GM12874 (cell line): Measurements from ENCODE around the gene ARFRP1.

Source experiments
- CTCF ChIP-seq: IDR thresholded peaks from 2 replicates; pipeline ENCODE4 v1.5.1; 2011; ENCODE audit warnings: low read depth, mild to moderate bottlenecking, control low read depth, low read length, moderate library complexity; ENCODE audit not compliant: insufficient read depth

The ARFRP1 gene

GRCh38 chr20:63704749-63705117 lies 3.0 kb downstream of the ARFRP1 start:
- TF ChIP-seq CTCF, result no peak

GRCh38 chr20:63703976-63704748 lies 3.6 kb downstream of the ARFRP1 start:
- no peak for TF ChIP-seq CTCF

- TF ChIP-seq CTCF, result no peak
Measured at GRCh38 chr20:63703471-63703975, 4.3 kb downstream of the ARFRP1 start.

GRCh38 chr20:63702751-63703470 lies 4.9 kb downstream of the ARFRP1 start:
- no peak for TF ChIP-seq CTCF

- TF ChIP-seq CTCF, result no peak
Measured at GRCh38 chr20:63702036-63702665, 5.6 kb downstream of the ARFRP1 start.

GRCh38 chr20:63701329-63702035 lies 6.3 kb downstream of the ARFRP1 start:
- TF ChIP-seq CTCF, result no peak

GRCh38 chr20:63701051-63701328 lies 6.8 kb downstream of the ARFRP1 start:
- TF ChIP-seq CTCF, result no peak
